ENCODE results near the gene VDAC2.
A peak's percentile ranks its signal among the peaks of the same experiment; 100 is the strongest.

The VDAC2 gene

GRCh38 chr10:75235375-75236177 is 25.0 kb downstream of the VDAC2 start, which contains the start of gene COMTD1 (continued):
- TF ChIP-seq ZNF510 (tag by site-specific recombination; IDR thresholded peaks at IDR 0.05; ENCODE audit: insufficient replicate concordance) (no peak), ZSCAN16 (tag by site-specific recombination; IDR thresholded peaks at IDR 0.05) (no peak), ZNF121 (tag by site-specific recombination; IDR thresholded peaks at IDR 0.05) (peak; percentile 76), ZNF112 (tag by site-specific recombination; IDR thresholded peaks at IDR 0.05) (no peak), ZNF18 (tag by site-specific recombination; IDR thresholded peaks at IDR 0.05) (no peak), ZFP3 (tag by site-specific recombination; IDR thresholded peaks at IDR 0.05; ENCODE audit: low read depth) (no peak), ZNF114 (tag by site-specific recombination; IDR thresholded peaks at IDR 0.05) (no peak), ZNF513 (tag by site-specific recombination; IDR thresholded peaks at IDR 0.05) (0 out of 2 replicates have a peak, but pooled peaks have one; percentile 25), ZNF433 (tag by site-specific recombination; IDR thresholded peaks at IDR 0.05; ENCODE audit: low read depth) (no peak), ZBTB49 (tag by site-specific recombination; IDR thresholded peaks at IDR 0.05; ENCODE audit: low read depth) (no peak), ZNF488 (tag by site-specific recombination; IDR thresholded peaks at IDR 0.05) (no peak), MZF1 (tag by site-specific recombination; IDR thresholded peaks at IDR 0.05; ENCODE audit: borderline replicate concordance) (no peak), ZNF621 (tag by site-specific recombination; IDR thresholded peaks at IDR 0.05) (no peak), EGR2 (tag by site-specific recombination; IDR thresholded peaks at IDR 0.05; ENCODE audit: low read depth) (peak; percentile 5; the same call in 1 of the 2 replicates), ZBTB10 (tag by site-specific recombination; IDR thresholded peaks at IDR 0.05) (peak; percentile 55; the same call in 1 of the 2 replicates), ZFHX2 (tag by site-specific recombination; conservative IDR thresholded peaks at IDR 0.05) (no peak), HOXA7 (CRISPR knock-in tag; IDR thresholded peaks at IDR 0.05; ENCODE audit: borderline replicate concordance) (no peak), OVOL3 (tag by site-specific recombination; IDR thresholded peaks at IDR 0.05) (no peak), ZNF138 (tag by site-specific recombination; IDR thresholded peaks at IDR 0.05; ENCODE audit: borderline replicate concordance) (no peak), SETDB1 (IDR thresholded peaks at IDR 0.05; ENCODE audit: insufficient read length, low read length) (no peak), YY2 (tag by site-specific recombination; IDR thresholded peaks at IDR 0.05) (no peak), ZNF830 (tag by site-specific recombination; IDR thresholded peaks at IDR 0.05; ENCODE audit: low read depth) (no peak), ZNF639 (tag by site-specific recombination; IDR thresholded peaks at IDR 0.05) (peak; percentile 64; the same call in 1 of the 2 replicates), ZNF19 (tag by site-specific recombination; IDR thresholded peaks at IDR 0.05; ENCODE audit: low read depth) (no peak), ZXDB (tag by site-specific recombination; IDR thresholded peaks at IDR 0.05) (peak; percentile 64; the same call in 1 of the 2 replicates), HIC1 (tag by site-specific recombination; IDR thresholded peaks at IDR 0.05) (peak; percentile 85)
